GM12891 (cell line): Measurements from ENCODE around the gene ADGRL3.
"Not testable (repeated sequence)": the region's sequence is repeated elsewhere in the genome, so short reads cannot be mapped to it uniquely, and the experiment has no call there.

Experiments used
- POLR2A ChIP-seq: IDR thresholded peaks from 2 replicates; pipeline ENCODE4 v1.6.1; 2011; ENCODE audit warnings: low read depth, low read length, control low read depth
- POLR2AphosphoS5 ChIP-seq: IDR thresholded peaks from 2 replicates; pipeline ENCODE4 v1.6.1; 2011; ENCODE audit warnings: low read depth, low read length, control low read depth

- not testable (repeated sequence) for TF ChIP-seq POLR2A, POLR2AphosphoS5
These were observed 446.7 kb downstream of the ADGRL3 start for GRCh38 chr4:61646746-61647350.
